SU-DHL-6 (cell line): ENCODE results near the gene TDRD7.
"Not testable (repeated sequence)": the region's sequence is repeated elsewhere in the genome, so short reads cannot be mapped to it uniquely, and the experiment has no call there.

ENCODE experiments used
- CTCF ChIP-seq: fragments of 200-600 bp; sonication (generic); IDR thresholded peaks from one replicate; pipeline ENCODE4 v1.5.1; 2017; ENCODE audit warnings: antibody characterized with exemption, mild to moderate bottlenecking, low read length, moderate library complexity; ENCODE audit not compliant: insufficient read depth, poor library complexity, severe bottlenecking
- EZH2phosphoT487 ChIP-seq: fragments of 200-600 bp; sonication (generic), shearing (Covaris generic); conservative IDR thresholded peaks from 2 replicates; pipeline ENCODE4 v1.6.1; 2018; ENCODE audit warnings: mild to moderate bottlenecking, antibody characterized with exemption, low read length, moderate library complexity, mixed read lengths

- not testable (repeated sequence) for TF ChIP-seq CTCF, EZH2phosphoT487
Measured at GRCh38 chr9:97498846-97499245, 87.0 kb downstream of the TDRD7 start.
